Liver (tissue), 9 donors: ENCODE data around the gene PPFIBP2. TPM values are rescaled to one million over a fixed set of nuclear protein-coding genes. Genes with fewer than 3 reads are reported as not detected.

Source experiments
- DNase-seq: peaks from one replicate; pipeline ENCODE4 v3.0.0-alpha.2; 2017; ENCODE audit warnings: low spot score
- H3K27ac ChIP-seq, 2 donors: one replicate each; pipeline ENCODE4 v1.7.0; 2013; ENCODE audit warnings: inconsistent platforms in 2 of 2, low read length in 2 of 2, control low read depth in 1 of 2, low read depth in 1 of 2, mild to moderate bottlenecking in 1 of 2
- H3K27me3 ChIP-seq, 4 donors: one replicate each; pipeline versions ENCODE4 v1.6.1 to v1.7.0; 2013; ENCODE audit warnings: low read length in 3 of 4, inconsistent platforms in 1 of 4, mild to moderate bottlenecking in 1 of 4, moderate library complexity in 1 of 4; ENCODE audit not compliant: control insufficient read depth in 4 of 4, insufficient read depth in 4 of 4
- H3K36me3 ChIP-seq, 4 donors: one replicate each; pipeline versions ENCODE4 v1.6.1 to v1.7.0; 2013; ENCODE audit warnings: low read length in 3 of 4, mild to moderate bottlenecking in 3 of 4, low read depth in 1 of 4, moderate library complexity in 1 of 4; ENCODE audit not compliant: control insufficient read depth in 4 of 4, insufficient read depth in 3 of 4
- H3K4me1 ChIP-seq, 4 donors: one replicate each; pipeline versions ENCODE4 v1.6.1 to v1.7.0; 2013; ENCODE audit warnings: low read length in 3 of 4, mild to moderate bottlenecking in 3 of 4, moderate library complexity in 1 of 4; ENCODE audit not compliant: control insufficient read depth in 4 of 4, insufficient read depth in 4 of 4
- H3K4me3 ChIP-seq, 3 donors: one replicate each; pipeline versions ENCODE4 v1.6.1 to v1.7.0; 2013; ENCODE audit warnings: low read length in 3 of 3, control low read depth in 1 of 3, low read depth in 1 of 3, mild to moderate bottlenecking in 1 of 3
- H3K9ac ChIP-seq, 2 donors: one replicate each; pipeline ENCODE4 v1.7.0; 2013; ENCODE audit warnings: low read length in 2 of 2, mild to moderate bottlenecking in 2 of 2, moderate library complexity in 2 of 2, control low read depth in 1 of 2, low read depth in 1 of 2
- H3K9me3 ChIP-seq, 4 donors: one replicate each; pipeline versions ENCODE4 v1.6.1 to v1.7.0; 2013; ENCODE audit warnings: low read length in 3 of 4; ENCODE audit not compliant: control insufficient read depth in 4 of 4
- ATF3 ChIP-seq: IDR thresholded peaks from 2 replicates; pipeline ENCODE4 v1.6.1; 2016; ENCODE audit warnings: antibody characterized with exemption
- CTCF ChIP-seq: fragments of 150-350 bp; IDR thresholded peaks from 2 replicates; pipeline ENCODE4 v1.5.1; 2017; ENCODE audit warnings: improper control_type of control experiment, low read depth, low read length; ENCODE audit not compliant: missing input control
- EGR1 ChIP-seq, 2 donors: IDR thresholded peaks; 2 replicates each; pipeline ENCODE4 v1.6.1; 2016 to 2018; ENCODE audit warnings: antibody characterized with exemption in 2 of 2, low read depth in 2 of 2
- FOXA1 ChIP-seq: IDR thresholded peaks from 2 replicates; pipeline ENCODE4 v1.6.1; 2016; ENCODE audit warnings: antibody characterized with exemption
- FOXA2 ChIP-seq: IDR thresholded peaks from 2 replicates; pipeline ENCODE4 v1.6.1; 2016; ENCODE audit warnings: antibody characterized with exemption
- GABPA ChIP-seq, 2 donors: IDR thresholded peaks in 1 of 2; conservative IDR thresholded peaks in 1 of 2; 2 replicates each; pipeline ENCODE4 v1.6.1; 2016; ENCODE audit warnings: antibody characterized with exemption in 2 of 2, mild to moderate bottlenecking in 1 of 2, moderate library complexity in 1 of 2
- HNF4A ChIP-seq, 2 donors: conservative IDR thresholded peaks; 2 replicates each; pipeline ENCODE4 v1.6.1; 2016; ENCODE audit warnings: antibody characterized with exemption in 2 of 2, mild to moderate bottlenecking in 2 of 2
- HNF4G ChIP-seq: IDR thresholded peaks from 2 replicates; pipeline ENCODE4 v1.6.1; 2016; ENCODE audit warnings: antibody characterized with exemption
- JUND ChIP-seq, 2 donors: IDR thresholded peaks; 2 replicates each; pipeline ENCODE4 v1.6.1; 2016; ENCODE audit warnings: antibody characterized with exemption in 2 of 2
- MAX ChIP-seq: IDR thresholded peaks from 2 replicates; pipeline ENCODE4 v1.6.1; 2016; ENCODE audit warnings: antibody characterized with exemption
- NR2F2 ChIP-seq: IDR thresholded peaks from 2 replicates; pipeline ENCODE4 v1.6.1; 2016; ENCODE audit warnings: antibody characterized with exemption
- RAD21 ChIP-seq, 2 donors: IDR thresholded peaks; 2 replicates each; pipeline ENCODE4 v1.6.1; 2016; ENCODE audit warnings: antibody characterized with exemption in 2 of 2, mild to moderate bottlenecking in 2 of 2
- REST ChIP-seq: IDR thresholded peaks from 2 replicates; pipeline ENCODE4 v1.6.1; 2016; ENCODE audit warnings: antibody characterized with exemption, mild to moderate bottlenecking
- RXRA ChIP-seq, 2 donors: IDR thresholded peaks; 2 replicates each; pipeline ENCODE4 v1.6.1; 2017 to 2018; ENCODE audit warnings: antibody characterized with exemption in 2 of 2, mild to moderate bottlenecking in 1 of 2
- SP1 ChIP-seq: IDR thresholded peaks from 2 replicates; pipeline ENCODE4 v1.6.1; 2018; ENCODE audit warnings: antibody characterized with exemption, mild to moderate bottlenecking
- TAF1 ChIP-seq: conservative IDR thresholded peaks from 2 replicates; pipeline ENCODE4 v1.6.1; 2016; ENCODE audit warnings: antibody characterized with exemption, mild to moderate bottlenecking
- YY1 ChIP-seq: IDR thresholded peaks from 2 replicates; pipeline ENCODE4 v1.6.1; 2016; ENCODE audit warnings: antibody characterized with exemption, mild to moderate bottlenecking
- WGBS: extraction: QIAGEN DNeasy Blood & Tissue Kit; methylation state at CpG from one replicate; pipeline ENCODE4 v1.1.7; 2013; 5-methylcytosine and 5-hydroxymethylcytosine counted together
- polyA plus RNA-seq, 2 donors: library from polyadenylated mRNA; stranded (reverse) in 1 of 2; unstranded in 1 of 2; fragments of 200-250 nt in 1 of 2; fragments of >200 nt in 1 of 2; fragmentation: Nextera tagmentation in 1 of 2; extraction: Ambion mirVana in 1 of 2; gene quantifications; one replicate each; pipeline versions ENCODE4 v1.2.1 to v1.2.3, GENCODE V29; 2013 to 2015
- total RNA-seq, 2 donors: library from RNA; depleted of rRNA; stranded (reverse); fragments of >200 nt; gene quantifications; one replicate each; pipeline ENCODE4 v1.2.3, GENCODE V29; 2014
- donor health status: healthy.
- donor health status: healthy.
- donor health status: healthy.
- donor health status: healthy.
- donor health status: healthy.

The PPFIBP2 gene
- total and polyA plus RNA-seq, 4 donors: 19.6 to 80.0 (median 23.2) TPM

GRCh38 chr11:7551571-7551970 is 37.8 kb downstream of the PPFIBP2 start:
- Histone ChIP-seq H3K9ac (no peak overlapping the region), H3K4me1 (peaks cover 0 to 10% (median 5%) of the 10 kb centered on the region in 4 donors), H3K9me3 (no peaks in the 10 kb centered on the region), H3K4me3 (no peak overlapping the region), H3K36me3 (peaks cover 0 to 9% (median 5%) of the 10 kb centered on the region in 4 donors), H3K27me3 (no peaks in the 10 kb centered on the region), H3K27ac (no peak overlapping the region)
- WGBS: 89% methylated on average over 1 of the region's 1 CpG
- DNase-seq: no peak
- TF ChIP-seq FOXA1: no peak
- no peak for TF ChIP-seq YY1
- TF ChIP-seq FOXA2: no peak
- TF ChIP-seq ATF3: no peak
- TF ChIP-seq JUND (IDR thresholded peaks at IDR 0.05): no peak
- no peak for TF ChIP-seq RAD21 (IDR thresholded peaks at IDR 0.05)
- no peak for TF ChIP-seq GABPA (IDR thresholded peaks at IDR 0.05 in 1 of 2, conservative IDR thresholded peaks at IDR 0.05 in 1 of 2)
- no peak for TF ChIP-seq HNF4A (conservative IDR thresholded peaks at IDR 0.05)
- TF ChIP-seq TAF1: no peak
- no peak for TF ChIP-seq NR2F2
- TF ChIP-seq RXRA (IDR thresholded peaks at IDR 0.05): no peak
- no peak for TF ChIP-seq HNF4G

GRCh38 chr11:7552666-7553065 is 38.9 kb downstream of the PPFIBP2 start:
- DNase-seq: no peak
- H3K27me3 ChIP-seq: no peaks in the 10 kb centered on the region
- TF ChIP-seq EGR1 (IDR thresholded peaks at IDR 0.05; ENCODE audit: low read depth in 2 of 2): no peak
- no peak for TF ChIP-seq REST
- no peak for TF ChIP-seq ATF3
- TF ChIP-seq NR2F2: no peak
- no peak for TF ChIP-seq SP1
- TF ChIP-seq TAF1: no peak
- no peak for TF ChIP-seq CTCF
- TF ChIP-seq RAD21 (IDR thresholded peaks at IDR 0.05): no peak
- TF ChIP-seq MAX: no peak
- TF ChIP-seq HNF4G: no peak
- TF ChIP-seq GABPA (IDR thresholded peaks at IDR 0.05 in 1 of 2, conservative IDR thresholded peaks at IDR 0.05 in 1 of 2): no peak
- no peak for TF ChIP-seq HNF4A (conservative IDR thresholded peaks at IDR 0.05)
- no peak for TF ChIP-seq JUND (IDR thresholded peaks at IDR 0.05)
- no peak for TF ChIP-seq FOXA2
- no peak overlapping the region for H3K27ac ChIP-seq
- 88% methylated on average over 4 of the region's 4 CpGs for WGBS
- peaks cover 0 to 10% (median 5%) of the 10 kb centered on the region in 4 donors for H3K4me1 ChIP-seq
- H3K36me3 ChIP-seq: peaks cover 0 to 7% (median 5%) of the 10 kb centered on the region in 4 donors
- no peak overlapping the region for H3K4me3 ChIP-seq
- H3K9ac ChIP-seq: no peak overlapping the region
- H3K9me3 ChIP-seq: no peaks in the 10 kb centered on the region
